HEK293 (cell line): ENCODE results near the gene STK32C.

Source experiments
- CTCF ChIA-PET: fragments of 350-600 bp; formaldehyde crosslinking; extraction: SDS; loops from one replicate; lab custom pipeline; 2021; ENCODE audit warnings: antibody characterized with exemption; lab: Yijun Ruan, JAX
- POLR2A ChIA-PET: fragments of 300-600 bp; formaldehyde crosslinking; extraction: SDS; loops from one replicate; lab custom pipeline; 2020; ENCODE audit warnings: antibody characterized with exemption, inconsistent platforms; lab: Yijun Ruan, JAX
- H3K27ac ChIP-seq: fragments of 200-500 bp; sonication (Bioruptor generic); 2 replicates; pipeline ENCODE4 v1.5.1; 2014; ENCODE audit warnings: low read depth, low read length, control low read depth, inconsistent platforms; ENCODE audit errors: extremely low read depth
- H3K36me3 ChIP-seq, 2 experiments: fragments of 200-500 bp in 1 of 2; sonication (Bioruptor generic) in 1 of 2; 1 replicate in 1 of 2; 2 replicates in 1 of 2; pipeline ENCODE4 v1.5.1; 2014 to 2017; ENCODE audit warnings: inconsistent platforms in 2 of 2, low read length in 2 of 2; ENCODE audit not compliant: control insufficient read depth in 2 of 2, insufficient read depth in 1 of 2
- H3K4me1 ChIP-seq: fragments of 200-500 bp; sonication (Bioruptor generic); 2 replicates; pipeline ENCODE4 v1.5.1; 2014; ENCODE audit warnings: mild to moderate bottlenecking, low read length, inconsistent platforms; ENCODE audit not compliant: control insufficient read depth, insufficient read depth
- H3K4me3 ChIP-seq: 2 replicates; pipeline ENCODE4 v1.5.1; 2011; ENCODE audit warnings: low read depth, mild to moderate bottlenecking, control low read depth, low read length, moderate library complexity
- H3K9me3 ChIP-seq: fragments of 200-500 bp; sonication (Bioruptor generic); 2 replicates; pipeline ENCODE4 v1.5.1; 2014; ENCODE audit warnings: low read depth, low read length, inconsistent platforms; ENCODE audit not compliant: control insufficient read depth, insufficient read depth
- GLI4 ChIP-seq: fragments of 450-650 bp; formaldehyde crosslinking; IDR thresholded peaks from 2 replicates; pipeline ENCODE4 v1.5.1; 2016; ENCODE audit warnings: missing biosample characterization, missing genetic modification characterization
- MEIS1 ChIP-seq: sonication (generic); formaldehyde crosslinking; IDR thresholded peaks from 2 replicates; pipeline ENCODE4 v1.8.1; 2022; ENCODE audit warnings: missing genetic modification reagents, mild to moderate bottlenecking, borderline replicate concordance
- PRDM2 ChIP-seq: fragments of 450-650 bp; formaldehyde crosslinking; IDR thresholded peaks from 2 replicates; pipeline ENCODE4 v1.5.1; 2016; ENCODE audit warnings: missing biosample characterization, missing genetic modification characterization, borderline replicate concordance
- SALL2 ChIP-seq: fragments of 450-650 bp; formaldehyde crosslinking; IDR thresholded peaks from 2 replicates; pipeline ENCODE4 v1.5.0; 2017; ENCODE audit warnings: missing biosample characterization, mild to moderate bottlenecking, missing genetic modification characterization, borderline replicate concordance
- ZBTB11 ChIP-seq: fragments of 450-650 bp; formaldehyde crosslinking; conservative IDR thresholded peaks from 2 replicates; pipeline ENCODE4 v1.5.1; 2016; ENCODE audit warnings: low read depth, missing biosample characterization, missing genetic modification characterization
- ZBTB26 ChIP-seq: fragments of 450-650 bp; formaldehyde crosslinking; optimal IDR thresholded peaks from 2 replicates; pipeline ENCODE3; 2016; ENCODE audit warnings: missing biosample characterization, mild to moderate bottlenecking, missing genetic modification characterization
- ZFP37 ChIP-seq: fragments of 450-650 bp; formaldehyde crosslinking; IDR thresholded peaks from 2 replicates; pipeline ENCODE4 v1.5.1; 2016; ENCODE audit warnings: missing biosample characterization, missing genetic modification characterization
- ZFP69B ChIP-seq: fragments of 450-650 bp; formaldehyde crosslinking; IDR thresholded peaks from 2 replicates; pipeline ENCODE4 v1.5.1; 2016; ENCODE audit warnings: missing biosample characterization, missing genetic modification characterization
- ZIC2 ChIP-seq: fragments of 450-650 bp; formaldehyde crosslinking; IDR thresholded peaks from 2 replicates; pipeline ENCODE4 v1.5.1; 2016; ENCODE audit warnings: missing biosample characterization, missing genetic modification characterization
- ZNF114 ChIP-seq: fragments of 450-650 bp; formaldehyde crosslinking; IDR thresholded peaks from 2 replicates; pipeline ENCODE4 v1.5.0; 2017; ENCODE audit warnings: missing biosample characterization, missing genetic modification characterization
- ZNF324 ChIP-seq: fragments of 450-650 bp; formaldehyde crosslinking; IDR thresholded peaks from 2 replicates; pipeline ENCODE4 v1.5.1; 2016; ENCODE audit warnings: missing biosample characterization, missing genetic modification characterization
- ZNF335 ChIP-seq: fragments of 450-650 bp; formaldehyde crosslinking; conservative IDR thresholded peaks from 2 replicates; pipeline ENCODE4 v1.5.1; 2016; ENCODE audit warnings: missing biosample characterization, missing genetic modification characterization
- ZNF362 ChIP-seq: fragments of 450-650 bp; formaldehyde crosslinking; IDR thresholded peaks from 2 replicates; pipeline ENCODE4 v1.5.1; 2016; ENCODE audit warnings: missing biosample characterization, missing genetic modification characterization
- ZNF404 ChIP-seq: fragments of 450-650 bp; formaldehyde crosslinking; IDR thresholded peaks from 2 replicates; pipeline ENCODE4 v1.5.1; 2017; ENCODE audit warnings: missing biosample characterization, missing genetic modification characterization
- ZNF560 ChIP-seq: fragments of 450-650 bp; formaldehyde crosslinking; IDR thresholded peaks from 2 replicates; pipeline ENCODE4 v1.5.1; 2017; ENCODE audit warnings: missing biosample characterization, missing genetic modification characterization, borderline replicate concordance
- ZNF596 ChIP-seq: fragments of 450-650 bp; IDR thresholded peaks from 2 replicates; pipeline ENCODE4 v1.5.0; 2018; ENCODE audit warnings: missing biosample characterization, mild to moderate bottlenecking, missing genetic modification characterization, moderate library complexity
- ZNF654 ChIP-seq: fragments of 450-650 bp; formaldehyde crosslinking; IDR thresholded peaks from 2 replicates; pipeline ENCODE4 v1.5.1; 2016; ENCODE audit warnings: low read depth, missing biosample characterization, missing genetic modification characterization
- ZNF660 ChIP-seq: fragments of 450-650 bp; IDR thresholded peaks from 2 replicates; pipeline ENCODE4 v1.5.1; 2018; ENCODE audit warnings: missing biosample characterization, mild to moderate bottlenecking, missing genetic modification characterization
- ZNF664 ChIP-seq: fragments of 450-650 bp; formaldehyde crosslinking; IDR thresholded peaks from 2 replicates; pipeline ENCODE4 v1.5.1; 2016; ENCODE audit warnings: missing biosample characterization, missing genetic modification characterization
- ZNF701 ChIP-seq: fragments of 450-650 bp; formaldehyde crosslinking; IDR thresholded peaks from 2 replicates; pipeline ENCODE4 v1.5.1; 2016; ENCODE audit warnings: missing biosample characterization, missing genetic modification characterization
- ZNF830 ChIP-seq: fragments of 450-650 bp; IDR thresholded peaks from 2 replicates; pipeline ENCODE4 v1.5.0; 2018; ENCODE audit warnings: missing biosample characterization, missing genetic modification characterization, low read depth, mild to moderate bottlenecking, moderate library complexity
- ZSCAN18 ChIP-seq: fragments of 450-650 bp; formaldehyde crosslinking; IDR thresholded peaks from 2 replicates; pipeline ENCODE4 v1.5.1; 2016; ENCODE audit warnings: missing biosample characterization, missing genetic modification characterization

Gene STK32C

GRCh38 chr10:132307823-132308586, at the start of gene STK32C (continued):
- TF ChIP-seq ZBTB11 (tag by site-specific recombination) (no peak; the same call in 1 of the 2 replicates), ZNF335 (tag by site-specific recombination) (peak; percentile 90), ZFP69B (tag by site-specific recombination) (0 out of 2 replicates have a peak, but pooled peaks have one; percentile 34), ZNF660 (no peak), ZSCAN18 (tag by site-specific recombination) (no peak), SALL2 (tag by site-specific recombination) (no peak), ZNF324 (tag by site-specific recombination) (0 out of 2 replicates have a peak, but pooled peaks have one; percentile 27), ZNF654 (no peak), ZFP37 (tag by site-specific recombination) (0 out of 2 replicates have a peak, but pooled peaks have one; percentile 45), ZNF830 (no peak), ZBTB26 (peak; percentile 59), ZIC2 (tag by site-specific recombination) (peak; percentile 17; the same call in 1 of the 2 replicates)
- TF ChIP-seq, all 188 proteins: peak for 46

- Histone ChIP-seq H3K4me1 (no peaks in the 10 kb centered on the region), H3K27ac (no peak overlapping the region), H3K9me3 (no peaks in the 10 kb centered on the region), H3K36me3 (no peaks in the 10 kb centered on the region), H3K4me3 (no peak overlapping the region)
- CTCF ChIA-PET: interaction anchor here (1.1 kb wide), 1 partner anchor 133 kb away, joined by 4 read pairs; no protein-coding TSS in a partner anchor
- POLR2A ChIA-PET: no interaction called here
- TF ChIP-seq PRDM2 (tag by site-specific recombination): no peak
- TF ChIP-seq SALL2 (tag by site-specific recombination): no peak
- TF ChIP-seq ZNF596: no peak
- TF ChIP-seq ZNF560 (tag by site-specific recombination): no peak
- TF ChIP-seq ZNF664 (tag by site-specific recombination): no peak
- no peak for TF ChIP-seq GLI4 (tag by site-specific recombination)
- TF ChIP-seq ZNF701: no peak
- TF ChIP-seq ZNF114 (tag by site-specific recombination): no peak
- TF ChIP-seq ZNF404: no peak
- no peak for TF ChIP-seq MEIS1 (CRISPR knock-in tag)
- TF ChIP-seq ZNF362 (tag by site-specific recombination): no peak
Measured at GRCh38 chr10:132356621-132357195, 49.0 kb upstream of the STK32C start.
